ENCODE data around the gene PSORS1C2.

PSORS1C2 gene

DNA sequence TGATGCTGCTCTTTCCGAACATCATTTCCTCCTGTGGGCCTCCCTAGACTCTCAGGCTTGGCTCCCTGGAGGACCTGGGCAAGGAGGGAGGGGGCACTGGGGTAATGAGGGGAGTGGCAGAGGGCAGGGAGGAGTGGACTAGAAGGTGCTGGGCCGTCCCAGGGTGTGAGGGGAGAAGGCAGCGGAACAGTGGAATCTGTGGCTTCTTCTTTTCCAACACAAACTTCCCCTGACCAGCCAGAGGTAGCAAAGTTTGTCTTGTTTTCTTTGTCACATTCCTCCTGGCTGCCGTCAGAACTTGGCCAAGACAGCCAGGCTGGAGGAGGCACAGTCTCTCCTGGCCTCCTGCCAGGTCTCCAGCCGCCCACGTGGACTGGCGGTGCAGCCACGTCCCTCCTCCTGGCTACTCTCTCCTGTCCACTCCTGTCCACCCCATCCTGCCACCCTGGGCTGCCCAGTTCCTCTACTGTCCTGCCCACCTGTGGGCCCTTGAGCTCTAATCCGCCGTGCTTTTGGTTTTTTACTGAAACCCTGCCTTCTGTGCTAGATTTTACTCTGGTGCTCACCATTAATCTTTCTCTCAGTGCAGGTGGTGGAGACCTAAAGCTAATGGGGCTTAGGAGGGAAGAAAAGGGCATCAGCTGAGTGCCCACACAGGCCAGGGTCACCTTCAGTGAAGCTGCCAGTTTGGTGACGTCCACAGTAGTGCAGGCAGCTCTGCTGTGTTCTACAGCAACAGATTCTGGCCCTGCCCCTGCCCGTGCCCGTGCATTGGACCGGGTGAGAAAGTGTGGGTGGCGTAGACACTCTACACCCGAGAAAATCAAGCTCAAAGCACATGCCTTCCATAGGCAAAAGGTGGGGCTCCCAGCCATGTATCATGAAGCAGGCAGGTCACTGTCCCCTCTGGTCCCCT is 15.8 kb downstream of the PSORS1C2 start:
- no peak for DNase-seq (ENCODE audit: low spot score)
- TF ChIP-seq, protein P1, sequence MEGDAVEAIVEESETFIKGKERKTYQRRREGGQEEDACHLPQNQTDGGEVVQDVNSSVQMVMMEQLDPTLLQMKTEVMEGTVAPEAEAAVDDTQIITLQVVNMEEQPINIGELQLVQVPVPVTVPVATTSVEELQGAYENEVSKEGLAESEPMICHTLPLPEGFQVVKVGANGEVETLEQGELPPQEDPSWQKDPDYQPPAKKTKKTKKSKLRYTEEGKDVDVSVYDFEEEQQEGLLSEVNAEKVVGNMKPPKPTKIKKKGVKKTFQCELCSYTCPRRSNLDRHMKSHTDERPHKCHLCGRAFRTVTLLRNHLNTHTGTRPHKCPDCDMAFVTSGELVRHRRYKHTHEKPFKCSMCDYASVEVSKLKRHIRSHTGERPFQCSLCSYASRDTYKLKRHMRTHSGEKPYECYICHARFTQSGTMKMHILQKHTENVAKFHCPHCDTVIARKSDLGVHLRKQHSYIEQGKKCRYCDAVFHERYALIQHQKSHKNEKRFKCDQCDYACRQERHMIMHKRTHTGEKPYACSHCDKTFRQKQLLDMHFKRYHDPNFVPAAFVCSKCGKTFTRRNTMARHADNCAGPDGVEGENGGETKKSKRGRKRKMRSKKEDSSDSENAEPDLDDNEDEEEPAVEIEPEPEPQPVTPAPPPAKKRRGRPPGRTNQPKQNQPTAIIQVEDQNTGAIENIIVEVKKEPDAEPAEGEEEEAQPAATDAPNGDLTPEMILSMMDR (IDR thresholded peaks at IDR 0.05; ENCODE audit: extremely low read depth, missing control alignments) = no peak

DNA sequence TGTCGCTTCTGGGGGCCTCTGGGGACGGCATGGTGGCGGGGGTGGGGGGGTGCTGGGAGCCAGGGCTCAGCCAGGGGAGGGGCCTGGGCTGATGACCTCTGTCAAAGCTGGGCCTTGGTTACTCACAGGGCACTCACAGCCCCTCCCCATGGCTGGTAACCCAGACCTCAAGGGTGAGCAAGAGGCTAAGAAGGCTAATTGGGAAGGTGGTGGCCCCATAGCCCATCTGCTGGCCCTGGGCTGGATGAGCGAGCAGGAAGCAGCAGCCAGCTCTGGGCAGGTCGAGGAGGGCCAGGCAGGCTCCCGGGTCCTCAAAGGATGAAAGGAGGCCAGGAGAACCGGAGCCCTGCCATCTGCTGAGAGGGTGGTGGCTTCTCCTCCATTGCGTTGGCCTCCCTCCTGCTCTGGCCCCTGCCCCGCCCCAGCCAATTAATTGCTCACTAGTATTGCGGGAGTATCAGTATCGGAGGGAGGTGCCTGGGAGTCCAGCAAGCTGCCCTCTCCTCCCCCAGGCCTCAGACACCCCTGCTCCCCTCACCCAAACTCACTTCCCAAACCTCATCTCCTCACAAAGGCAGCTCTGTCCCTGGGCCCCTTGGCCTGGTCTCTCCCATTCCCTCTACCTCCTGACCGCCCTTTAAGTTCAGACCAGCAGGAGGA is 17.6 kb downstream of the PSORS1C2 start:
- DNase-seq (ENCODE audit: low spot score) = no peak
- TF ChIP-seq, protein P1 (IDR thresholded peaks at IDR 0.05; ENCODE audit: extremely low read depth, missing control alignments) = no peak

DNA sequence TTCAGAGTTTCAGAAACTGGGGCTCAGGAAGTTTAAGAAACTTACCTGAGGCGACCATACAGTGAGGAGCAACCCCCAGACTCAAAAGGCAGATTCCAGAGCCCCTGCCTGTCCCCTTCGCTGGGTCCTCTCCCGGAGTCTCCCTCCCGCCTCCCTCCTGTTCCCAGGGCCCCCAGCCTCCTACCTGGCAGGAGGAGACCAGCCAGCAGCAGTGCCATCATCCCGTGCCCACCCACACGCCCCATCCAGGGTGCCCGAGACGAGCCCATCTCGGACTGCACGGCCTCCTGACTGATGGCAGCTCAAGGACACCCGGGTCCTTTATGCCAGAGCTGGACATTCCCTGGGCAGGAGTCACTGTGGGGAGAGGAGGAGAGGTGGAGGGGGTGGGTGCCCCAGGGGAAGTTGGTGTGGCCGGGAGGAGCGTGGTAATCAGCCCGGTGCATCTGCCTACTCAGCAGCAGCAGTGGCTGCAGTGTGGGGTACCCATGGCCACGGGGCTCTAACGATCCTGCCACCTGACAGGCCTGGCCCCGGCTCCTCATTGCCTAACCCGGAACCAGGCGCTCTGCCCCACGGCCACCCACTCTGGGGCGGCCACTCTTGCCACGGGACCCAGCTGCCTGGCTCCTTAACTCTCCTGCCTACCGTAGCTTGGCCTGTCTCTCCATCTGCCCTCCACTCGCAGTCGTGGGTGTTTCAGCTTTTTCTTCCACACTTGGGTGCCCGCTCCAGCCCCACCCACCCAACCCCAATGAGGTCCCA is 18.5 kb downstream of the PSORS1C2 start, which contains the start of gene CDSN:
TSS of gene CDSN (minus strand) at position 296 of the 765 bp plus-strand sequence. CDS start at position 269, 27 bp downstream.
- TF ChIP-seq, protein P1 (IDR thresholded peaks at IDR 0.05; ENCODE audit: extremely low read depth, missing control alignments) = no peak

DNA sequence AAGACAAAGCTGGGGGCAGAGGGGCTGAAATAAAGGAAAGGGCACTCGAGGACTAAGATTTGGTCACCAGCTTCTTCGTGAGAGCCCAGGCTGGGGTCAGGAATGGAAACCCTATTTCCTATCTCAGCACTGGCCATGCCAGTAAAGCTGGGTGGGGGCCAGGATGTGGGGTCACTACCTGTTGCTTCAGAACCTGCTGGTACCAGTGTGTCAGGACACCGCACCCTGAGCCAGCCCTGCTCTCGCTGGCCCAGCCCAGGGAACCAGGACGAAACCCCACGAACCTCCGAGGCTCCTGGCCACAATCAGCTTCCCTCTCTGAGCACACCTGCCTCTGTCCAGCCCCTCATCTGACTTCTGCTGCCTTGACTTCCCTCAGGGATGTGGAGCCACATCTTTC is 20.7 kb downstream of the PSORS1C2 start:
- DNase-seq (ENCODE audit: low spot score) = no peak
- TF ChIP-seq, protein P1 (IDR thresholded peaks at IDR 0.05; ENCODE audit: extremely low read depth, missing control alignments) = no peak

More for the DNA sequence above, 18.5 kb downstream of the PSORS1C2 start, which contains the start of gene CDSN:
- no peak for DNase-seq (ENCODE audit: low spot score)

DNA sequence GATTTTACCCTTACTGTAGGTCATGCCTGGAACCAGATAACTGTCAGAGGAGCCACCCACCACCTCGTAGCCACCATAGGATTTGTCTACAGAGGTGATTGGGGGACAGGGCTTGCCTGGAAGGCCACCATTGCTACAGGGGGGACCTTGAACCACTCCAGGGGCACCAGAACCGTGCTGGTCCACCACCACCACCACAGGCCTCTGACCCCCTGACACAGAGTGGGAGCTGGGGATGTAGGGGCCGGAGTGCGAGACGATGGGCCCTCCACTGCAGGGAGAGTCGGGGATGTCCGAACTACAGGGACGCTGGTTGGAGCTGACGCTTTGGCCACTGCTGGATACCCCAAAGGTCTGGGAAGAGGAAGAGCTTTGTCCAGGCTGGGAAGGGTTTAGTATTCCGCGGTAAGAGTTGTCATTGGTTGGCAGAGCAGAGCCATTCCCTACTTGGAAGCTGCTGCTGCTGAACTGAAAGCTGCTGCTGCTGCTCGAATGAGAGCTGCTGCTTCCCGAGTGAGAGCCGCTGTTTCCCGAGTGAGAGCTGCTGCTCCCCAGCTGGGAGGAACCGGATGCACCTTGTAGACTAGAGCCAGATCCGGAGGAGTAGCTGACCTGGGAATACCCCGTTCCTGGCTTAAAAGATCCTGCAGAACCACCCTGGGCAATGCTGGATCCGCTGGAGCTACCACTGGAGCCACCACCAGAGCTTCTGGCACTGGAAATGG is 22.0 kb downstream of the PSORS1C2 start:
- TF ChIP-seq, protein P1 (IDR thresholded peaks at IDR 0.05; ENCODE audit: extremely low read depth, missing control alignments) = no peak
- DNase-seq (ENCODE audit: low spot score) = no peak

DNA sequence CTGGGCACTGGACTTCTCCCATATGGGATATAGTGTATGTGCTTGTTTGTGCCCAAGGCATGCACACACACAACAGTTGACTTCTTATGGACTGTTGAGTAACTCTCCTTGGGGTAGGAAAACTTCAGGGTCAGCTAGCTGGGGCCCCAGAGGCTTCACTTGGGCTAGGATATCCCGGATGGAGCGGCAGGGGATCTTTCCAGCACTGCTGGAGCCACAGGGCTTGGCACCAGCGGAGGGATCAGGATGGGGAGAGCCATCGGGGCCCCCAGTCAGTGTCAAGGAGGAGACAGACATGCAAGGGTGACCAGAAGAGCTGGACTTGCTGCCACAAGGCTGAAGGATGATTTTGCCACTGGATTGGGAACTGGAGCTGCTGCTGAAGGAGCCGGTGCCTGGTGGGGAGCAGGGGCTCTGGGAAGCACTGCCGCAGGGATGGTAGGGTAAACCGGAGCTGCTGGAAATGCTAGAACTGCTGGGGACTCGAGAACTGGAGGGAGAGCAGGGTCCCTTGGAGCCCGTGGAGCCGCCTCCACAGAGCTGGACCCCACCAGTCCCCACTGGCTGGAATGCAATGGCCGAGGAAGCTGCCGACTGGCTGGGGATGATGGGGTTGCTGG is 22.8 kb downstream of the PSORS1C2 start:
- no peak for DNase-seq (ENCODE audit: low spot score)
- TF ChIP-seq, protein P1 (IDR thresholded peaks at IDR 0.05; ENCODE audit: extremely low read depth, missing control alignments) = no peak
